IMR-90 (cell line): ENCODE data around the gene ORAI3. TPM values are rescaled to one million over a fixed set of nuclear protein-coding genes. Genes with fewer than 3 reads are reported as not detected.

Source experiments
- ATAC-seq: fragments of 200-7000 bp; cut with Tn5 transposase; 2 replicates; pipeline ENCODE4 v1.9.1; 2020; ENCODE audit warnings: low read depth, mild to moderate bottlenecking, moderate library complexity
- BruUV-seq: library from RNA; stranded (reverse); fragments of 400-500 nt; replicated peaks from 2 replicates; lab custom pipeline; 2021; lab: Mats Ljungman, UMichigan
- CTCF ChIA-PET: fragments of 300-600 bp; formaldehyde crosslinking; extraction: SDS; loops from one replicate; lab custom pipeline; 2021; ENCODE audit warnings: antibody characterized with exemption; lab: Yijun Ruan, JAX
- POLR2A ChIA-PET: fragments of 300-600 bp; sonication (Branson Sonifier 250); formaldehyde crosslinking; loops from one replicate; lab custom pipeline; 2022; ENCODE audit warnings: antibody characterized with exemption; ENCODE audit not compliant: unreplicated experiment; lab: Charles Lee
- DNase-seq: peaks from one replicate; pipeline ENCODE4 v3.0.0; 2013
- H2AFZ ChIP-seq: replicated peaks from 2 replicates; pipeline ENCODE3; 2013; ENCODE audit warnings: low read length, mild to moderate bottlenecking; ENCODE audit not compliant: poor library complexity
- H2AK5ac ChIP-seq: 2 replicates; pipeline ENCODE4 v1.6.1; 2013; ENCODE audit warnings: low read depth, low read length, inconsistent platforms
- H2AK9ac ChIP-seq: replicated peaks from 2 replicates; pipeline ENCODE3; 2013; ENCODE audit warnings: mild to moderate bottlenecking, low read depth, low read length, moderate library complexity; ENCODE audit not compliant: poor library complexity
- H2BK120ac ChIP-seq: 2 replicates; pipeline ENCODE4 v1.6.1; 2013; ENCODE audit warnings: low read depth, low read length, inconsistent platforms
- H2BK15ac ChIP-seq: 3 replicates; pipeline ENCODE4 v1.6.1; 2013; ENCODE audit warnings: low read depth, low read length, inconsistent platforms
- H2BK20ac ChIP-seq: 2 replicates; pipeline ENCODE4 v1.6.1; 2013; ENCODE audit warnings: low read depth, mild to moderate bottlenecking, inconsistent platforms, low read length, moderate library complexity
- H2BK5ac ChIP-seq: 2 replicates; pipeline ENCODE4 v1.6.1; 2013; ENCODE audit warnings: mild to moderate bottlenecking, low read depth, low read length, inconsistent platforms; ENCODE audit not compliant: poor library complexity, severe bottlenecking
- H3K14ac ChIP-seq: replicated peaks from 2 replicates; pipeline ENCODE4 v1.6.1; 2013; ENCODE audit warnings: low read depth, low read length, inconsistent platforms
- H3K18ac ChIP-seq: 2 replicates; pipeline ENCODE4 v1.6.1; 2013; ENCODE audit warnings: low read depth, low read length, control low read depth
- H3K23ac ChIP-seq: 2 replicates; pipeline ENCODE4 v1.6.1; 2013; ENCODE audit warnings: low read depth, low read length, inconsistent platforms
- H3K27ac ChIP-seq: 2 replicates; pipeline ENCODE4 v1.5.1; 2013; ENCODE audit warnings: mild to moderate bottlenecking, control low read depth, low read length; ENCODE audit not compliant: insufficient read depth
- H3K27me3 ChIP-seq: 2 replicates; pipeline ENCODE4 v1.6.1; 2013; ENCODE audit warnings: low read length; ENCODE audit not compliant: control insufficient read depth, insufficient read depth
- H3K36me3 ChIP-seq: 2 replicates; pipeline ENCODE4 v1.6.1; 2013; ENCODE audit warnings: low read length, mixed read lengths; ENCODE audit not compliant: control insufficient read depth, insufficient read depth
- H3K4ac ChIP-seq: 2 replicates; pipeline ENCODE4 v1.6.1; 2013; ENCODE audit warnings: low read depth, low read length, inconsistent platforms
- H3K4me1 ChIP-seq: 2 replicates; pipeline ENCODE4 v1.6.1; 2013; ENCODE audit warnings: low read length, mixed read lengths; ENCODE audit not compliant: control insufficient read depth, insufficient read depth
- H3K4me2 ChIP-seq: 2 replicates; pipeline ENCODE4 v1.6.1; 2013; ENCODE audit warnings: low read depth, mild to moderate bottlenecking, control low read depth, low read length, moderate library complexity
- H3K4me3 ChIP-seq: 2 replicates; pipeline ENCODE4 v1.5.1; 2013; ENCODE audit warnings: low read depth, mild to moderate bottlenecking, control low read depth, low read length, moderate library complexity; ENCODE audit not compliant: insufficient read depth
- H3K56ac ChIP-seq: 2 replicates; pipeline ENCODE4 v1.6.1; 2013; ENCODE audit warnings: low read length, inconsistent platforms; ENCODE audit not compliant: insufficient read depth; ENCODE audit errors: extremely low read depth
- H3K79me1 ChIP-seq, 2 experiments: 2 replicates each; pipeline ENCODE4 v1.6.1; 2013; ENCODE audit warnings: low read length in 2 of 2, inconsistent platforms in 1 of 2, low read depth in 1 of 2
- H3K9ac ChIP-seq: 2 replicates; pipeline ENCODE4 v1.6.1; 2013; ENCODE audit warnings: low read depth, low read length, control low read depth
- H3K9me1 ChIP-seq: 2 replicates; pipeline ENCODE4 v1.6.1; 2013; ENCODE audit warnings: low read length, inconsistent platforms; ENCODE audit not compliant: insufficient read depth
- H3K9me3 ChIP-seq: 2 replicates; pipeline ENCODE4 v1.6.1; 2013; ENCODE audit warnings: low read length; ENCODE audit not compliant: control insufficient read depth, insufficient read depth
- H4K20me1 ChIP-seq: 2 replicates; pipeline ENCODE4 v1.6.1; 2013; ENCODE audit warnings: low read length, inconsistent platforms; ENCODE audit not compliant: insufficient read depth
- H4K5ac ChIP-seq: 2 replicates; pipeline ENCODE4 v1.6.1; 2013; ENCODE audit warnings: mild to moderate bottlenecking, low read depth, low read length, control low read depth
- H4K8ac ChIP-seq, 2 experiments: 2 replicates each; pipeline ENCODE4 v1.6.1; 2013; ENCODE audit warnings: low read depth in 2 of 2, low read length in 2 of 2, control low read depth in 1 of 2, inconsistent platforms in 1 of 2
- H4K91ac ChIP-seq: 2 replicates; pipeline ENCODE4 v1.6.1; 2013; ENCODE audit warnings: low read depth, low read length, inconsistent platforms; ENCODE audit not compliant: insufficient read depth
- MAFK ChIP-seq: IDR thresholded peaks from 2 replicates; pipeline ENCODE4 v1.6.1; 2012; ENCODE audit warnings: low read depth, low read length, improper control_type of control experiment
- POLR2A ChIP-seq: IDR thresholded peaks from 2 replicates; pipeline ENCODE4 v1.6.1; 2012; ENCODE audit warnings: mild to moderate bottlenecking, low read depth, low read length
- RFX5 ChIP-seq: IDR thresholded peaks from 2 replicates; pipeline ENCODE4 v1.8.0; 2012; ENCODE audit warnings: low read depth, mild to moderate bottlenecking, low read length, moderate library complexity
- WGBS, 2 experiments: methylation state at CpG; one replicate each; pipeline versions ENCODE4 v1.1.5 to v1.1.7; 2013; ENCODE audit warnings: missing lambda C conversion rate in 2 of 2; ENCODE audit not compliant: insufficient read length in 1 of 2; ENCODE audit errors: extremely low coverage in 2 of 2; 5-methylcytosine and 5-hydroxymethylcytosine counted together
- dilution Hi-C: fragments of 300-500 bp; cut with HindIII; formaldehyde crosslinking; loops from one replicate; pipeline ENCODE4 v1.14.3; 2018; ENCODE audit warnings: low sequenced_read_pairs; ENCODE audit not compliant: unreplicated experiment
- in situ Hi-C: fragments of 300-500 bp; cut with MboI; formaldehyde crosslinking; loops from 3 replicates; pipeline ENCODE4 v1.14.3; 2019; ENCODE audit warnings: low sequenced_read_pairs, inconsistent platforms, mixed read lengths
- intact Hi-C: fragments of 100-400 bp; cut with micrococcal nuclease; formaldehyde crosslinking; loops from 2 replicates; pipeline ENCODE4 v1.10.0; 2022
- polyA plus RNA-seq, 3 experiments: library from polyadenylated mRNA; depleted of rRNA; stranded (reverse); fragments of >200 nt; gene quantifications; 2 replicates each; pipeline ENCODE4 v1.2.3, GENCODE V29; 2012; ENCODE audit warnings: low replicate concordance in 1 of 3
- total RNA-seq: library from RNA; depleted of rRNA; stranded (reverse); fragments of >200 nt; gene quantifications from 2 replicates; pipeline ENCODE4 v1.2.3, GENCODE V29; 2012

Gene ORAI3
- total and polyA plus RNA-seq, 2 of the 4 experiments (the other 2 are of a cell fraction), result 6.8 to 16.9 TPM

DNA sequence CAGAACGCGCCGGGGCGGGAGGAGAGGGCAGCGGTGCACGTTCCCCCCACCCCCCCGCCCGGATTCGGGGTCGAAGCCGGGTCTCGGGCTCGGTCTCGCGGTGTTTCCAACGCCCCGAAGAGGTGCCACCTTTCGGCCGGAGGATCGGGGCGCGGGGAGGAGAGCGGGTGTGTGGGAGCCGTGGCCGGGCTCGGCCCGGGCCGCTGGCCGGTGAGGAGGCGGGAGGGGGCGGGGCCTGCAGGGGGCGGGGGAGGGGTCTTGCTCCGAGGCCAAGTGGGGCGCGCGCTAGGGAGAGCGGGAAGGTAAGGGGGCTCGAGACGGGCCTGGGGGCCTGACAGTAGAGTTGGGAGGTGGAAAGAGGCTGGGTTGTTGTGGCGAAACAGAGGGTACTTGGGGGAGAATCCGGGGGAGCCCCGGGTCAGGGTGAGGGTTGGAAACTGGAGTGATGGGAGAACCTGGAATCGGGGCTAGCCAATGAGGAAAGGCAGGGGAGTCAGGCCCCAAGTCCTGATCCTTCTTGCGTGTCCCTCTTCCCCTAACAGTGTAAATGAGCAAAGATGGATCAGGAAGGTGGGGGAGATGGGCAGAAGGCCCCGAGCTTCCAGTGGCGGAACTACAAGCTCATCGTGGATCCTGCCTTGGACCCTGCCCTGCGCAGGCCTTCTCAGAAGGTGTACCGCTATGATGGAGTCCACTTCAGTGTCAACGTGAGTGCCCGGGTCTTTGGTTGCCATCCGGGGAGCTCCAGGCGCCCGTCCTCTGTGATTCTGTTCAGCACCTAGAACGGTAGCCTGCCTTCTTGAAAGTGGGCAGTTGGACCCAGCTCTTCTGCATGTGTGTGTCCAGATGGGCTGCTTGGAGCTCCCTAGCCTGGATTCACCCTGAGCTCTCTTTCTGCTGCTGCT, 9.6 kb downstream of the ORAI3 start:
- BruUV-seq, result no TSS peak
- no peak overlapping the region for H2BK20ac ChIP-seq
- peaks cover 29% of the 10 kb centered on the region for H3K36me3 ChIP-seq
- peak overlapping the region; percentile 81 for H3K27ac ChIP-seq
- peak overlapping the region; percentile 52 for H2BK5ac ChIP-seq
- H3K79me1 ChIP-seq, result peaks cover 33 to 44% of the 10 kb centered on the region in 2 experiments
- H3K14ac ChIP-seq, result peak overlapping the region; percentile 94
- H3K9me3 ChIP-seq, result no peaks in the 10 kb centered on the region
- 0 out of 2 replicates have a peak overlapping the region, but pooled peaks have one; percentile 26 for H3K56ac ChIP-seq
- ChIA-PET CTCF (no interaction called here), POLR2A (no interaction called here)
- peak overlapping the region; percentile 82; the same call in 1 of the 2 replicates for H3K23ac ChIP-seq
- no peaks in the 10 kb centered on the region for H3K27me3 ChIP-seq
- in situ Hi-C loops, result no loop called here
- H3K4me3 ChIP-seq, result peak overlapping the region; percentile 61
- ATAC-seq (peak; percentile 50), DNase-seq (peak; percentile 43)
- H4K20me1 ChIP-seq, result peaks cover 12% of the 10 kb centered on the region; the same call in 1 of the 2 replicates
- H3K4me1 ChIP-seq, result peaks cover 6% of the 10 kb centered on the region
- H3K18ac ChIP-seq, result no peak overlapping the region
- H3K4ac ChIP-seq, result peak overlapping the region; percentile 25
- no peak overlapping the region for H2BK120ac ChIP-seq
- intact Hi-C loops, result loop anchor here (10.0 kb wide), 2 partner anchors 116 to 906 kb away; partner anchors contain the start of genes ZNF646 and ZNF668
- H3K9me1 ChIP-seq, result no peaks in the 10 kb centered on the region; the same call in 1 of the 2 replicates
- H4K5ac ChIP-seq, result peak overlapping the region; percentile 52
- peak overlapping the region; percentile 80 for H2AK9ac ChIP-seq
- H2BK15ac ChIP-seq, result no peak overlapping the region
- peak overlapping the region in 1 of 2 experiments; percentile 63; a peak in 1 of 4 replicates for H4K8ac ChIP-seq
- H3K4me2 ChIP-seq, result peak overlapping the region; percentile 96
- WGBS, 2 experiments, result 69% methylated on average over 9 of the region's 55 CpGs; no CpG with 5 or more reads in 1 of the 2 experiments
- H2AK5ac ChIP-seq, result peak overlapping the region; percentile 92; the same call in 1 of the 2 replicates
- TF ChIP-seq POLR2A (peak; percentile 40; the same call in 1 of the 2 replicates), RFX5 (no peak), MAFK (no peak)
- peak overlapping the region; percentile 99 for H2AFZ ChIP-seq
- H3K9ac ChIP-seq, result peak overlapping the region; percentile 95
- no peak overlapping the region for H4K91ac ChIP-seq
- dilution Hi-C loops, result no loop called here
